ENCODE results near the gene ZSWIM7.

Gene ZSWIM7

GRCh38 chr17:15929941-15930340, 69.6 kb downstream of the ZSWIM7 start:
- no peak for DNase-seq (ENCODE audit: low spot score)

- DNase-seq (ENCODE audit: low spot score) = no peak
Observed at GRCh38 chr17:15928286-15928785, 71.2 kb downstream of the ZSWIM7 start.

Measured in putamen (tissue), 1 donor.